Panc1 (cell line): Measurements from ENCODE around the gene ACSBG1.

Experiments
- CTCF ChIP-seq: fragments of 450-650 bp; IDR thresholded peaks from 2 replicates; pipeline ENCODE4 v1.5.1; 2017; ENCODE audit warnings: mild to moderate bottlenecking
- POLR2AphosphoS5 ChIP-seq: IDR thresholded peaks from 2 replicates; pipeline ENCODE4 v1.6.1; 2012; ENCODE audit warnings: mild to moderate bottlenecking, low read depth, low read length, moderate library complexity
- REST ChIP-seq, 2 experiments: IDR thresholded peaks; 2 replicates each; pipeline ENCODE4 v1.6.1; 2011 to 2012; ENCODE audit warnings: low read depth in 2 of 2, control low read depth in 1 of 2, low read length in 1 of 2, mild to moderate bottlenecking in 1 of 2, moderate library complexity in 1 of 2; ENCODE audit not compliant: insufficient read depth in 1 of 2
- SIN3A ChIP-seq: IDR thresholded peaks from 2 replicates; pipeline ENCODE4 v1.6.1; 2012; ENCODE audit warnings: low read depth, mild to moderate bottlenecking, low read length, moderate library complexity, borderline replicate concordance; ENCODE audit not compliant: insufficient read depth

GRCh38 chr15:78149805-78150751 is 84.3 kb downstream of the ACSBG1 start:
- TF ChIP-seq POLR2AphosphoS5 (no peak), CTCF (no peak), REST (IDR thresholded peaks at IDR 0.05; ENCODE audit: insufficient read depth in 1 of 2, low read depth in 2 of 2, low read length in 1 of 2) (no peak), SIN3A (no peak; the same call in 1 of the 2 replicates)
